Hepatic stellate cell (primary cell): ENCODE data around the gene CEP290.
A peak's percentile ranks its signal among the peaks of the same experiment; 100 is the strongest.
"Not testable (repeated sequence)": the region's sequence is repeated elsewhere in the genome, so short reads cannot be mapped to it uniquely, and the experiment has no call there.

Experiments used
- DNase-seq: peaks from one replicate; pipeline ENCODE4 v3.0.0; 2011; ENCODE audit warnings: low spot score

CEP290 gene

GRCh38 chr12:88141425-88141773 is 489 bp downstream of the CEP290 start:
- DNase-seq, result no peak

- not testable (repeated sequence) for DNase-seq
These were observed 2.2 kb downstream of the CEP290 start for GRCh38 chr12:88139711-88140110.

GRCh38 chr12:88133181-88133580 is 8.7 kb downstream of the CEP290 start:
- not testable (repeated sequence) for DNase-seq

- no peak for DNase-seq
These were observed 9.5 kb downstream of the CEP290 start for GRCh38 chr12:88132392-88132791.

- no peak for DNase-seq
These were observed 14.0 kb downstream of the CEP290 start for GRCh38 chr12:88127855-88128254.

GRCh38 chr12:88127099-88127498 is 14.8 kb downstream of the CEP290 start:
- DNase-seq, result no peak

GRCh38 chr12:88122666-88123065 is 19.2 kb downstream of the CEP290 start:
- no peak for DNase-seq

- peak; percentile 37 for DNase-seq
These were observed 28.0 kb downstream of the CEP290 start for GRCh38 chr12:88113871-88114270.

- DNase-seq, result peak; percentile 4
These were observed 30.7 kb downstream of the CEP290 start for GRCh38 chr12:88111074-88111652.

GRCh38 chr12:88108021-88108420 is 33.9 kb downstream of the CEP290 start:
- no peak for DNase-seq

GRCh38 chr12:88093573-88093972 is 48.3 kb downstream of the CEP290 start:
- DNase-seq, result no peak

GRCh38 chr12:88092771-88093170 is 49.1 kb downstream of the CEP290 start:
- no peak for DNase-seq

GRCh38 chr12:88084210-88084609 is 57.7 kb downstream of the CEP290 start:
- no peak for DNase-seq

- no peak for DNase-seq
These were observed 58.3 kb downstream of the CEP290 start for GRCh38 chr12:88083634-88084033.

GRCh38 chr12:88081247-88081646 is 60.6 kb downstream of the CEP290 start:
- DNase-seq, result no peak

GRCh38 chr12:88067301-88067700 is 74.6 kb downstream of the CEP290 start:
- DNase-seq, result no peak

- DNase-seq, result no peak
These were observed 78.5 kb downstream of the CEP290 start for GRCh38 chr12:88063375-88063774.

- no peak for DNase-seq
These were observed 79.4 kb downstream of the CEP290 start for GRCh38 chr12:88062474-88062873.

GRCh38 chr12:88058719-88059077 is 83.2 kb downstream of the CEP290 start:
- no peak for DNase-seq

- DNase-seq, result no peak
These were observed 83.7 kb downstream of the CEP290 start for GRCh38 chr12:88057994-88058718.

GRCh38 chr12:88056571-88056970 is 85.3 kb downstream of the CEP290 start:
- no peak for DNase-seq

GRCh38 chr12:88052686-88053085 is 89.2 kb downstream of the CEP290 start:
- DNase-seq, result peak; percentile 4

- DNase-seq, result no peak
These were observed 97.9 kb downstream of the CEP290 start for GRCh38 chr12:88044035-88044434.

GRCh38 chr12:88037770-88038169 is 104.1 kb downstream of the CEP290 start:
- DNase-seq, result no peak
